ENCODE results near the gene MYBPC1.

The MYBPC1 gene

DNA sequence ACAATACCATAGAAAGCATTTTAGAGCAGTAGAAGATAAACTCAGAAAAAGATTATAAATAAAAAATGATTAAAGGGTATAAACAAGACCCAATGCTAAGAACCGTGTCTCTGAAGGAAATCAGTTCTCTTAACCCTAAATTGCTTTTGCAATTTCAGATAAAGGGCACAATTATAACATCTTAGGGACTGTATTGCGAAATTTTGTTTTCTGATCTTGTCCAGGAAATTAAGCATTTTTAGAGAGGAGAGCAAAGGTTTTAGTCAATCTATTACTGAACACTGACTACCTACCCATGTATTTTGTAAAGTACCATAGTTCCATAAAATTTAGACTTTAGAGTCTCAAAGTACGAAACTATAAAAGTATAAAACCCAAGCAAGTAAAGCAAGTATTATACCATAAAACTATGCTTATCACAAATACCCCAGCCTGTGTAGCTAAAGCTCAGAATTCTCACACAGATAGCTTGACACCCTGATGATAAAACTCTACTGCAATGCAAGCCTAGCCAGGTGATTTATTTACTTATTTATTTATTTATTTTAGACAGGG, 95.8 kb downstream of the MYBPC1 start:
- TF ChIP-seq, protein P1, sequence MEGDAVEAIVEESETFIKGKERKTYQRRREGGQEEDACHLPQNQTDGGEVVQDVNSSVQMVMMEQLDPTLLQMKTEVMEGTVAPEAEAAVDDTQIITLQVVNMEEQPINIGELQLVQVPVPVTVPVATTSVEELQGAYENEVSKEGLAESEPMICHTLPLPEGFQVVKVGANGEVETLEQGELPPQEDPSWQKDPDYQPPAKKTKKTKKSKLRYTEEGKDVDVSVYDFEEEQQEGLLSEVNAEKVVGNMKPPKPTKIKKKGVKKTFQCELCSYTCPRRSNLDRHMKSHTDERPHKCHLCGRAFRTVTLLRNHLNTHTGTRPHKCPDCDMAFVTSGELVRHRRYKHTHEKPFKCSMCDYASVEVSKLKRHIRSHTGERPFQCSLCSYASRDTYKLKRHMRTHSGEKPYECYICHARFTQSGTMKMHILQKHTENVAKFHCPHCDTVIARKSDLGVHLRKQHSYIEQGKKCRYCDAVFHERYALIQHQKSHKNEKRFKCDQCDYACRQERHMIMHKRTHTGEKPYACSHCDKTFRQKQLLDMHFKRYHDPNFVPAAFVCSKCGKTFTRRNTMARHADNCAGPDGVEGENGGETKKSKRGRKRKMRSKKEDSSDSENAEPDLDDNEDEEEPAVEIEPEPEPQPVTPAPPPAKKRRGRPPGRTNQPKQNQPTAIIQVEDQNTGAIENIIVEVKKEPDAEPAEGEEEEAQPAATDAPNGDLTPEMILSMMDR (IDR thresholded peaks at IDR 0.05; ENCODE audit: borderline replicate concordance, insufficient read depth, low read depth, low read length): no peak
- H3K4me3 ChIP-seq (ENCODE audit: low read depth, low read length): no peak overlapping the region

DNA sequence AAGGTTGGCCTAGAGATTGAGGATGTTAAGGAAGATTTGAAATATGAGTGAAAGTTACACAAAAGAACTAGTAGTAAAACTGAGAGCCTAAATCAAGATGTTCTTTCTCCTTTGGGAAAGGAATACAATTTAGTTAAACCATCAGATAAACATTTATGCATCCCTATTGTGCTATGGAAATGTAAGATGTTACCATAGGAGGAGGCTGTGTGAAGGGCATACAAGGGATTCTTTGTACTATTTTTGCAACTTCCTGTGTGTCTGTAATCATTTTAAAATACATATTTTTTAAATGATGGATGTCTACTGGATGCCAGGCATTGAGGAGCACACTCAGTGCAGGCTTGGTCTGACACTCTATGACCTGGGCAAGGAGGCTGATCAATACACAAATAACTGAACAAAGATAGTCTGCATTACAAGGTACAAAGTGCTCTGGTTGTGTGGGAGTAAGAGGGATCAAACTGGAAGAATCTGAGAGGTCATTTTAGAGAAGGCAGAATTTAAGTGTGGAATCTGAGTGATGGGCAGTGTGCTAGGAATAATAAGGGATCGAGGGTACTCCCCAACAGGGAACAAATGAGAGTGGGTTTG, 96.8 kb downstream of the MYBPC1 start:
- TF ChIP-seq, protein P1 (IDR thresholded peaks at IDR 0.05; ENCODE audit: borderline replicate concordance, insufficient read depth, low read depth, low read length): no peak
- no peak overlapping the region for H3K4me3 ChIP-seq (ENCODE audit: low read depth, low read length)

DNA sequence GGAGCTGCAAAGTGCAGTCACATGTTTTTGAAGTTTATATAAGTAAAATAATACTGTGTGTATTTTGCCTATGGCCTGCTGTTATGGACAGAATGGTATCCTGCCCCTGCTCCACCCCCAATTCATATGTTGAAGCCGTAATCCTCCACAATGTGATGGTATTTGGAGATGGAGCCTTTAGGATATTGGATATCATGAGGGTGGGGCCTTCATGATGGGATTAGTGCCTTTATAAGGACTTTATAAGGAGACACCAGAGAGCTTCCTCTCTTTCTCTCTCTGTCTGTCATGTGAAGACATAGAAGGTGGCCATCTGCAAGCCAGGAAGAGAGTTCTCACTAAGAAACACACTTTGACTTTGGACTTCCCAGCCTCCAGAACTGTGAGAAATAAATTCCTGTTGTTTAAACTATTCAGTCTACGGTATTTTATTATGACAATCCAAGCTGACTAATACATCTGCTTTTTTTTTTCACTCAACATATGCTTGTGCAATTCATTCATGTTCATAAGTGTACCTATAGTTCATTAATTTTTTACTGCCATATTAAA, 99.6 kb downstream of the MYBPC1 start:
- no peak overlapping the region for H3K4me3 ChIP-seq (ENCODE audit: low read depth, low read length)
- TF ChIP-seq, protein P1 (IDR thresholded peaks at IDR 0.05; ENCODE audit: borderline replicate concordance, insufficient read depth, low read depth, low read length): no peak

DNA sequence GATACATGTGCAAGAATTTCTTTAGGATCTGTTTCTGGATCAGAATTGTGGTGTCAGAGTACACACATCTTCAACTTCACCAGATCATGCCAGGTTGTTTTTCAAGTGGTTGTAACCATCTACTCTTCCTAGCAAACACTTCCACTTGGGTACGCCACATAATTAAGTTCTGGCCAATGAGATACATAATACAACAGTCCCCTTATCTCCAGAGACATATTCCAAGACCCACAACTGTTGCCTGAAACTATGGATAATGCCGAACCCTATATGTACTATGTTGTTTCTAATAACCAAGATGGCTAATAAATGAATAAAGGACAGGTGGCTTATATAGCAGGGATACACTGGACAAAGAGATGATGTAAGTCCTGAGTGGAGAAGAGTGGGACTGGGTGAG, 100.2 kb downstream of the MYBPC1 start:
- TF ChIP-seq, protein P1 (IDR thresholded peaks at IDR 0.05; ENCODE audit: borderline replicate concordance, insufficient read depth, low read depth, low read length): no peak
- H3K4me3 ChIP-seq (ENCODE audit: low read depth, low read length): no peak overlapping the region

DNA sequence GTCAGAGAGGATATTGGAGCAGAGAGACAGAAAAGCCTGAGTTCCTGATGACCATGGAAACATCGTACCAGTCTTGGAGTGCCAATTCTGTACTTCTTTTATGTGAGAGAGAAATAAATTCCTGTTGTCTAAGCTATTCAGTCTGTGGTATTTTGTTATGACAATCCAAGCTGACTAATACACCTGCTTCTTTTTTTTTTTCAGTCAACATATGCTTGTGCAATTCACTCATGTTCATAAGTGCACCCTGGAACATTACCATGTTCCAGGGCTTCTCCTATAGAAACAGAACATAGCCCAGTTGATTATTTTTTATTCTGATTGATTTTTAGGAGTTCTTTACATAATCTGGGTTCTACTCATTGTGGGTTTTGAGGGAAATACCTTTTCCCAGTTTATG, 100.9 kb downstream of the MYBPC1 start:
- TF ChIP-seq, protein P1 (IDR thresholded peaks at IDR 0.05; ENCODE audit: borderline replicate concordance, insufficient read depth, low read depth, low read length): no peak
- no peak overlapping the region for H3K4me3 ChIP-seq (ENCODE audit: low read depth, low read length)

DNA sequence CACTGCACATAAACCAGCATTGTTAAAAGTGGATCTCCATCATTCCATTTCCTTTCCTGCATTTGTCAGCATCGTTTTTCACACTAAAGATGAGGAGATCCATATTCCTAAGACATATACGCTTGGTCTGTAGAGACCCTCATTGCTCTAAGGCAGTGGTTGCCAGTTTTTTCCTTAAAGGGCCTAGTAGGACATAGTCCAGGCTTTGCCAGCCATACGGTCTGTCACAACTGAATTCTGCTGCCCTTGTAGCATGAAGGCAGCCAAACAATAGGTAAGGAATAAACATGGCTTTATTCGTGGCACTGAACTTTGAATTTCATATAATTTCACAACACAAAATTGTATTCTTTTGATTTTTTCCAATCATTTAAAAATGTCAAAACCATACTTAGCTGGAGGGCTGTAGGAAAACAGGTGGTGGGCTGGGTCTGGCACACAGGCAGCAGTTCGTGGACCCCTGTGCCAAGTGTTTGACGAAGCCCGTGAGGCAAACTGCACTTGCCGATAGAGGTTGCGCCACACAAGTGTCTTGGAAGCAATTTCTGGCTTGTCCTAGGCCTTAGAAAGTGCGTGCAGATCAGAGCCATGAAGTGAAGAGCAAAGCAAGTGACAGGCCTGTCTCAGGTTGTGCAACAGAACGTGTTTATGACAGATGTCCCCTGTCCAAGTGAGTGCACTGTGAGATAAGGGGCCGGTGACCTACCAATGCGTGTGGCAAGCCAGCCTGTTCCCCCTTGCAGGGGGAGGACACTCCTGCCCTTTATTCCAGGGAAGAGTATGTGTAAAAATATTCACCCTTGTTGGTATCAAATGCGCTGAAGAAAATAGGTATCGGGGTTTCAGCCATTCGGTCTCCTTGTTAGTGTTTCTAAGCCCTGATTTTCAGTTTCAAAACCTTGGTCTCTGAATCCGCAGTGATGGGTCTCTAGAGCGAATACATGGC, 101.8 kb downstream of the MYBPC1 start:
- TF ChIP-seq, protein P1 (IDR thresholded peaks at IDR 0.05; ENCODE audit: borderline replicate concordance, insufficient read depth, low read depth, low read length): no peak
- H3K4me3 ChIP-seq (ENCODE audit: low read depth, low read length): peak overlapping the region; percentile 83
